H1 (cell line): Measurements from ENCODE around the gene PDZRN4. TPM values are rescaled to one million over a fixed set of nuclear protein-coding genes. Genes with fewer than 3 reads are reported as not detected.

Experiments
- ASH2L ChIP-seq: fragments of 200-600, 300-600 bp; sonication (generic); IDR thresholded peaks from one replicate; pipeline ENCODE4 v1.7.1; 2017; ENCODE audit warnings: low read length
- EZH2 ChIP-seq: fragments of 200-600 bp; sonication (generic); IDR thresholded peaks from 2 replicates; pipeline ENCODE4 v1.7.1; 2012; ENCODE audit warnings: low read depth, mild to moderate bottlenecking, moderate library complexity, low read length, inconsistent platforms; ENCODE audit not compliant: severe bottlenecking
- JUN ChIP-seq: IDR thresholded peaks from 2 replicates; pipeline ENCODE4 v1.6.1; 2011; ENCODE audit warnings: low read depth, mild to moderate bottlenecking, improper control_type of control experiment, low read length
- KDM1A ChIP-seq: fragments of 200-600, 300-600 bp; sonication (generic); IDR thresholded peaks from 2 replicates; pipeline ENCODE4 v1.7.1; 2016; ENCODE audit warnings: mild to moderate bottlenecking, low read length, borderline replicate concordance
- POU5F1 ChIP-seq: IDR thresholded peaks from 2 replicates; pipeline ENCODE4 v1.6.1; 2011; ENCODE audit warnings: low read depth, mild to moderate bottlenecking, low read length, moderate library complexity
- RAD21 ChIP-seq, 2 experiments: IDR thresholded peaks in 1 of 2; conservative IDR thresholded peaks in 1 of 2; 2 replicates each; pipeline ENCODE4 v1.6.1; 2011; ENCODE audit warnings: low read depth in 2 of 2, low read length in 2 of 2, improper control_type of control experiment in 1 of 2, inconsistent platforms in 1 of 2, mild to moderate bottlenecking in 1 of 2, moderate library complexity in 1 of 2
- SIN3A ChIP-seq, 2 experiments: IDR thresholded peaks in 1 of 2; conservative IDR thresholded peaks in 1 of 2; 2 replicates each; pipeline ENCODE4 v1.6.1; 2011 to 2012; ENCODE audit warnings: low read length in 2 of 2, improper control_type of control experiment in 1 of 2, low read depth in 1 of 2, mild to moderate bottlenecking in 1 of 2
- SP2 ChIP-seq: IDR thresholded peaks from 2 replicates; pipeline ENCODE4 v1.6.1; 2012; ENCODE audit warnings: mild to moderate bottlenecking, low read length, inconsistent platforms
- polyA plus RNA-seq, 7 experiments: library from polyadenylated mRNA; depleted of rRNA in 3 of 7; stranded (reverse) in 5 of 7; unstranded in 2 of 7; fragments of >200 nt in 5 of 7; fragments of 200-250 nt in 2 of 7; gene quantifications; 1 replicate in 5 of 7; 2 replicates in 1 of 7; 4 replicates in 1 of 7; pipeline versions ENCODE4 v1.2.1 to v1.2.3, GENCODE V29; 2011 to 2013; ENCODE audit warnings: missing spikeins in 2 of 7, mixed read lengths in 2 of 7
- total RNA-seq: library from RNA; stranded (reverse); fragmentation: NEBNext Ultra II Directional; extraction: Animal tissue kit (Norgen Biotek cat#: 25700); gene quantifications from 2 replicates; pipeline ENCODE4 v1.2.1, GENCODE V29; 2021
- TF ChIP-seq, protein P1 (sequence below): fragments of 300-600 bp; sonication (generic); IDR thresholded peaks from 2 replicates; pipeline ENCODE4 v1.7.1; 2012; ENCODE audit warnings: low read length, moderate library complexity, mild to moderate bottlenecking, inconsistent platforms; ENCODE audit not compliant: insufficient replicate concordance

The PDZRN4 gene
- total and polyA plus RNA-seq, 2 of the 8 experiments (the other 6 are each of a cell fraction or from before 2014, with no cell fraction given): not detected

DNA sequence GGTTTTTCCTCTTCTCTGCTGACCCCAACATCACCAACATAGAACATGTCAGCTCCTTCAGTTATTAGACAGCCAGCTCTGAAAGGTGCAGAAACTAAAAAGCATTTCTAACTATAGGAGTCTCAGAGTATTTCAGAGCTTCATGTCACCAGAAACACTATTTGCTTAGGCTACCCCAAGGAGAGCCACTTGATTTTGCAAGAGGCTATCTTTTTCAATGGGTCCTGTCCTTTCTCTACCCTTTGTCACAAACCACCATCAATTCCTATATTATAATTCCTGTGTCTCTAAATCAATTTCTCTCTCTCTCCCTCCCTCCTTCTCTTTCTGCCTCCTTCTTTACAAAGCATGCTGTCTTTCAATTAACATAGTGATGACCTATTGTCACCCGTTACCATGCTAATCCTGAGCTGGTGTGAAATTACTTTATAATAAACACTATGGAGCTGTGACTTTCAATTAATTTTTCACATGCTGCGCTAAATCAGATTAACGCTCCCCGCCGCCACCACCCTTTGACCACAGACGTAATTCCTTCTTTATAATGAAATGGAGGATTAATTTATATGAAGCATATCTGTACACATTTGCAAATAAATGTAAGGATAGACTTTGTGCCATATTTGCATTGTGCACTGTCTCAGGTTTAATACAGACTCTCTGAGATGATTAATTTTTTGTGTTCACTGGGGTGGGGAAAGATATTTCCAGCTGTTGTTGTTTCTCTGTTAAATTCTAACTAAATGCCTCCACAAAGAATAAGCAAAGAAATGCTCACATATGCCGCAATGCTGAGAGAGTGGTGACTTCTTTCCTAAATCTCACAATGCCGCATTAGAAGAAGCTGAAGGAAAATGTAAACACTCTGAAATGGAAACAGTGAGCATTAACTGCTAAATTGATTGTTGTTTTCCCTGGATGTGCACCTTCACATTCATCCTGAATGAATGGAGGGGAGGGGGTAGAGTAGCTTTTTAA, 418.6 kb downstream of the PDZRN4 start (continued):
- TF ChIP-seq, protein P1, sequence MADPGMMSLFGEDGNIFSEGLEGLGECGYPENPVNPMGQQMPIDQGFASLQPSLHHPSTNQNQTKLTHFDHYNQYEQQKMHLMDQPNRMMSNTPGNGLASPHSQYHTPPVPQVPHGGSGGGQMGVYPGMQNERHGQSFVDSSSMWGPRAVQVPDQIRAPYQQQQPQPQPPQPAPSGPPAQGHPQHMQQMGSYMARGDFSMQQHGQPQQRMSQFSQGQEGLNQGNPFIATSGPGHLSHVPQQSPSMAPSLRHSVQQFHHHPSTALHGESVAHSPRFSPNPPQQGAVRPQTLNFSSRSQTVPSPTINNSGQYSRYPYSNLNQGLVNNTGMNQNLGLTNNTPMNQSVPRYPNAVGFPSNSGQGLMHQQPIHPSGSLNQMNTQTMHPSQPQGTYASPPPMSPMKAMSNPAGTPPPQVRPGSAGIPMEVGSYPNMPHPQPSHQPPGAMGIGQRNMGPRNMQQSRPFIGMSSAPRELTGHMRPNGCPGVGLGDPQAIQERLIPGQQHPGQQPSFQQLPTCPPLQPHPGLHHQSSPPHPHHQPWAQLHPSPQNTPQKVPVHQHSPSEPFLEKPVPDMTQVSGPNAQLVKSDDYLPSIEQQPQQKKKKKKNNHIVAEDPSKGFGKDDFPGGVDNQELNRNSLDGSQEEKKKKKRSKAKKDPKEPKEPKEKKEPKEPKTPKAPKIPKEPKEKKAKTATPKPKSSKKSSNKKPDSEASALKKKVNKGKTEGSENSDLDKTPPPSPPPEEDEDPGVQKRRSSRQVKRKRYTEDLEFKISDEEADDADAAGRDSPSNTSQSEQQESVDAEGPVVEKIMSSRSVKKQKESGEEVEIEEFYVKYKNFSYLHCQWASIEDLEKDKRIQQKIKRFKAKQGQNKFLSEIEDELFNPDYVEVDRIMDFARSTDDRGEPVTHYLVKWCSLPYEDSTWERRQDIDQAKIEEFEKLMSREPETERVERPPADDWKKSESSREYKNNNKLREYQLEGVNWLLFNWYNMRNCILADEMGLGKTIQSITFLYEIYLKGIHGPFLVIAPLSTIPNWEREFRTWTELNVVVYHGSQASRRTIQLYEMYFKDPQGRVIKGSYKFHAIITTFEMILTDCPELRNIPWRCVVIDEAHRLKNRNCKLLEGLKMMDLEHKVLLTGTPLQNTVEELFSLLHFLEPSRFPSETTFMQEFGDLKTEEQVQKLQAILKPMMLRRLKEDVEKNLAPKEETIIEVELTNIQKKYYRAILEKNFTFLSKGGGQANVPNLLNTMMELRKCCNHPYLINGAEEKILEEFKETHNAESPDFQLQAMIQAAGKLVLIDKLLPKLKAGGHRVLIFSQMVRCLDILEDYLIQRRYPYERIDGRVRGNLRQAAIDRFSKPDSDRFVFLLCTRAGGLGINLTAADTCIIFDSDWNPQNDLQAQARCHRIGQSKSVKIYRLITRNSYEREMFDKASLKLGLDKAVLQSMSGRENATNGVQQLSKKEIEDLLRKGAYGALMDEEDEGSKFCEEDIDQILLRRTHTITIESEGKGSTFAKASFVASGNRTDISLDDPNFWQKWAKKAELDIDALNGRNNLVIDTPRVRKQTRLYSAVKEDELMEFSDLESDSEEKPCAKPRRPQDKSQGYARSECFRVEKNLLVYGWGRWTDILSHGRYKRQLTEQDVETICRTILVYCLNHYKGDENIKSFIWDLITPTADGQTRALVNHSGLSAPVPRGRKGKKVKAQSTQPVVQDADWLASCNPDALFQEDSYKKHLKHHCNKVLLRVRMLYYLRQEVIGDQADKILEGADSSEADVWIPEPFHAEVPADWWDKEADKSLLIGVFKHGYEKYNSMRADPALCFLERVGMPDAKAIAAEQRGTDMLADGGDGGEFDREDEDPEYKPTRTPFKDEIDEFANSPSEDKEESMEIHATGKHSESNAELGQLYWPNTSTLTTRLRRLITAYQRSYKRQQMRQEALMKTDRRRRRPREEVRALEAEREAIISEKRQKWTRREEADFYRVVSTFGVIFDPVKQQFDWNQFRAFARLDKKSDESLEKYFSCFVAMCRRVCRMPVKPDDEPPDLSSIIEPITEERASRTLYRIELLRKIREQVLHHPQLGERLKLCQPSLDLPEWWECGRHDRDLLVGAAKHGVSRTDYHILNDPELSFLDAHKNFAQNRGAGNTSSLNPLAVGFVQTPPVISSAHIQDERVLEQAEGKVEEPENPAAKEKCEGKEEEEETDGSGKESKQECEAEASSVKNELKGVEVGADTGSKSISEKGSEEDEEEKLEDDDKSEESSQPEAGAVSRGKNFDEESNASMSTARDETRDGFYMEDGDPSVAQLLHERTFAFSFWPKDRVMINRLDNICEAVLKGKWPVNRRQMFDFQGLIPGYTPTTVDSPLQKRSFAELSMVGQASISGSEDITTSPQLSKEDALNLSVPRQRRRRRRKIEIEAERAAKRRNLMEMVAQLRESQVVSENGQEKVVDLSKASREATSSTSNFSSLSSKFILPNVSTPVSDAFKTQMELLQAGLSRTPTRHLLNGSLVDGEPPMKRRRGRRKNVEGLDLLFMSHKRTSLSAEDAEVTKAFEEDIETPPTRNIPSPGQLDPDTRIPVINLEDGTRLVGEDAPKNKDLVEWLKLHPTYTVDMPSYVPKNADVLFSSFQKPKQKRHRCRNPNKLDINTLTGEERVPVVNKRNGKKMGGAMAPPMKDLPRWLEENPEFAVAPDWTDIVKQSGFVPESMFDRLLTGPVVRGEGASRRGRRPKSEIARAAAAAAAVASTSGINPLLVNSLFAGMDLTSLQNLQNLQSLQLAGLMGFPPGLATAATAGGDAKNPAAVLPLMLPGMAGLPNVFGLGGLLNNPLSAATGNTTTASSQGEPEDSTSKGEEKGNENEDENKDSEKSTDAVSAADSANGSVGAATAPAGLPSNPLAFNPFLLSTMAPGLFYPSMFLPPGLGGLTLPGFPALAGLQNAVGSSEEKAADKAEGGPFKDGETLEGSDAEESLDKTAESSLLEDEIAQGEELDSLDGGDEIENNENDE: no peak
- TF ChIP-seq JUN: no peak
- no peak for TF ChIP-seq POU5F1
- TF ChIP-seq RAD21 (IDR thresholded peaks at IDR 0.05 in 1 of 2, conservative IDR thresholded peaks at IDR 0.05 in 1 of 2; ENCODE audit: low read depth in 2 of 2, low read length in 2 of 2): no peak
- no peak for TF ChIP-seq SIN3A (conservative IDR thresholded peaks at IDR 0.05 in 1 of 2, IDR thresholded peaks at IDR 0.05 in 1 of 2; ENCODE audit: low read depth in 1 of 2, low read length in 2 of 2)
- no peak for TF ChIP-seq ASH2L
- TF ChIP-seq EZH2: no peak
- no peak for TF ChIP-seq KDM1A
- TF ChIP-seq SP2: no peak
